ENCODE measurements around the gene KRT79.

- TF ChIP-seq CTCF (IDR thresholded peaks at IDR 0.05) (no peak), POLR2A (IDR thresholded peaks at IDR 0.05) (no peak), POLR2AphosphoS5 (IDR thresholded peaks at IDR 0.05) (no peak), EP300 (IDR thresholded peaks at IDR 0.05) (no peak)
Observed at GRCh38 chr12:52808573-52809160, 25.4 kb downstream of the KRT79 start.

All from stomach (tissue), 4 donors.